ENCODE measurements around the gene RASSF8. TPM values are rescaled to one million over a fixed set of nuclear protein-coding genes. Genes with fewer than 3 reads are reported as not detected.
A peak's percentile ranks its signal among the peaks of the same experiment; 100 is the strongest.

RASSF8 gene
- total RNA-seq, 6 donors from 2014 or later: 23.0 to 78.5 (median 60.7) TPM

DNA sequence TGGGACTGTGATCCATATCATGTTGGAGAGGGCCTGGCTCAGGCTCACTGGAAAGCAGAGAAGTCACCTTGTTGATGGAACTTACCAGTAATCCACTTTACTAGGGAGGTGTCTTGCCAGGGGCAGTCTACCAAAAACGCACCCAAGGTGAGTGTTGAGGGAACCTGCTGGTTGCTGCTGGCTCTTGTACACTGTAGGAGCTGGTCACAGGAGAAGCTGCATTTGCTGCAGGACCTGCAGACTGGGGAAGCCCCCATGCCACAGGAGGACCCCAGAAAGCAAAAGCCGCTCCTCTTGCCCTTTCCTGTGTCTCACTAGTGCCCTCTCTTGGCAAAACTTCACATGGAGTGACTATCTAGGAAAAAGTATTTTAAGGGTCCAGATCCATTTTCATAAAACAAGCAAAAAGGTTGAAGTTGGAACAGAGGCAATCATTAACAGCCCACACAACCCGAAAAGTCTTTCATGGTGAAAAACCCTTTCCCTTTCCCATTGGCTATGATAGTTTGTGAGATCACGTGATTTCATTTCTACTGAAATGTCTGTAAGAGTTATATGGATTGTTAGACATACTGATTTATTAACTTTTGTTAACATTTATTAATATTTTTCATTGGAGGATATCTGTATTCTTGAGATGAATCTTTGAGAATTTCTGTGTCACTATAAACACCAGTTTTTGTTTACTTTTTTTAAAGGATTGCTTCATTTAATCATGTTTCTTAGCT is 59.2 kb downstream of the RASSF8 start:
- Histone ChIP-seq H3K9me3 (no peaks in the 10 kb centered on the region), H3K27me3 (no peaks in the 10 kb centered on the region), H3K4me3 (no peak overlapping the region), H3K27ac (peak overlapping the region in 2 of 4 donors; percentile 53 to 54), H3K36me3 (no peaks in the 10 kb centered on the region), H3K4me1 (peaks cover 0 to 13% (median 8%) of the 10 kb centered on the region in 4 donors)
- DNase-seq: peak in 1 of 2 donors; percentile 23
- 42 to 59% methylated on average over 4 of the region's 4 CpGs for WGBS, 2 donors
- ATAC-seq (ENCODE audit: low FRiP score in 2 of 2): peak in 1 of 2 donors; percentile 62
- TF ChIP-seq POLR2AphosphoS5 (IDR thresholded peaks at IDR 0.05) (no peak), POLR2A (IDR thresholded peaks at IDR 0.05) (no peak), EP300 (IDR thresholded peaks at IDR 0.05) (no peak)
- TF ChIP-seq, protein P1, sequence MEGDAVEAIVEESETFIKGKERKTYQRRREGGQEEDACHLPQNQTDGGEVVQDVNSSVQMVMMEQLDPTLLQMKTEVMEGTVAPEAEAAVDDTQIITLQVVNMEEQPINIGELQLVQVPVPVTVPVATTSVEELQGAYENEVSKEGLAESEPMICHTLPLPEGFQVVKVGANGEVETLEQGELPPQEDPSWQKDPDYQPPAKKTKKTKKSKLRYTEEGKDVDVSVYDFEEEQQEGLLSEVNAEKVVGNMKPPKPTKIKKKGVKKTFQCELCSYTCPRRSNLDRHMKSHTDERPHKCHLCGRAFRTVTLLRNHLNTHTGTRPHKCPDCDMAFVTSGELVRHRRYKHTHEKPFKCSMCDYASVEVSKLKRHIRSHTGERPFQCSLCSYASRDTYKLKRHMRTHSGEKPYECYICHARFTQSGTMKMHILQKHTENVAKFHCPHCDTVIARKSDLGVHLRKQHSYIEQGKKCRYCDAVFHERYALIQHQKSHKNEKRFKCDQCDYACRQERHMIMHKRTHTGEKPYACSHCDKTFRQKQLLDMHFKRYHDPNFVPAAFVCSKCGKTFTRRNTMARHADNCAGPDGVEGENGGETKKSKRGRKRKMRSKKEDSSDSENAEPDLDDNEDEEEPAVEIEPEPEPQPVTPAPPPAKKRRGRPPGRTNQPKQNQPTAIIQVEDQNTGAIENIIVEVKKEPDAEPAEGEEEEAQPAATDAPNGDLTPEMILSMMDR (IDR thresholded peaks at IDR 0.05): peak in 5 of 6 experiments; percentile 28 to 56 (median 43)

DNA sequence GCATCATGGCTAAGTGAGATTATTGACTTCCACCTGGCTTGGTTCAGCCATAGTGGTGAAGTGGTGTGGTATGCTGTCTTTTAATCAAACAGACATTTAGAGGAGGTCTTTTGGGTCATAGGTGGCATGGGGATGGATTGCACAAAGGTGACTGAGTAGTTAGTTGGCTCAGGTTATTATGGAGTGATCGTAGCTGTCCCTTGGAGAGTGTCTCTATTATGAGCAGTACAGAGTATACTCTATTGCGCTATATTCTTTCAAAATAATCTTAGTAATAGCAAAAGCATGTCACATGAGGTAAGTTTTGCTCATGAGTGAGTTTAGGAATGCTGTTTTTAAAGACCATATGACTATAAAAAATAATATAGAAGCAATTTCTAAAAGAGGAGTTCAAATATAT is 60.4 kb downstream of the RASSF8 start:
- ATAC-seq (ENCODE audit: low FRiP score in 2 of 2) (no peak), DNase-seq (no peak)
- Histone ChIP-seq H3K36me3 (no peaks in the 10 kb centered on the region), H3K4me1 (peaks cover 0 to 13% (median 8%) of the 10 kb centered on the region in 4 donors), H3K27ac (no peak overlapping the region), H3K4me3 (no peak overlapping the region), H3K27me3 (no peaks in the 10 kb centered on the region), H3K9me3 (no peaks in the 10 kb centered on the region)
- WGBS, 2 donors: 85 to 98% methylated on average over 2 of the region's 2 CpGs
- TF ChIP-seq EP300 (IDR thresholded peaks at IDR 0.05) (no peak), POLR2A (IDR thresholded peaks at IDR 0.05) (no peak), POLR2AphosphoS5 (IDR thresholded peaks at IDR 0.05) (no peak)
- TF ChIP-seq, protein P1 (IDR thresholded peaks at IDR 0.05): no peak

DNA sequence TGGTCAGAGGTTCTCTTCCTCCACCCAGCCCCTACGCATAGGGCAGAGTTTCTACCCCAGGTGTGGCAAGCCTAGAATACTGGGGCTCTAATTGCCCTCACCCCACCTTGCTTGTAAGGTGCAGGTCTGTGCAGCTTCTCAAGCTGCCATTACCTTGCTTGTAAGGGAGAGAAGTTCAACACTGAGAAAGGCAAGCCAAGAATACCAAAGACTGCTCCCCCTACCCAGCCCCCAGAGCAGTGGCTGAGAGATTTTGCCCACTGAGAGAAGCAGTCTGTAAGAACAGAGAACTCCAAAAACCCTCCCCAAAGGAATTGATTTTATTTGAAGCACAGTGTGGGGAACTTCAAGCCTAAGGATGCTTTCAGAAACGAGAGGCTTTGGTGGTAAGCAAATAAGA is 63.1 kb downstream of the RASSF8 start:
- Histone ChIP-seq H3K4me1 (peaks cover 0 to 11% (median 8%) of the 10 kb centered on the region in 4 donors), H3K27me3 (no peaks in the 10 kb centered on the region), H3K36me3 (no peaks in the 10 kb centered on the region), H3K9me3 (no peaks in the 10 kb centered on the region), H3K27ac (no peak overlapping the region), H3K4me3 (no peak overlapping the region)
- TF ChIP-seq POLR2AphosphoS5 (IDR thresholded peaks at IDR 0.05) (no peak), POLR2A (IDR thresholded peaks at IDR 0.05) (no peak)
- 79 to 83% methylated on average over 2 of the region's 2 CpGs for WGBS, 2 donors
- DNase-seq (no peak), ATAC-seq (ENCODE audit: low FRiP score in 2 of 2) (no peak)

DNA sequence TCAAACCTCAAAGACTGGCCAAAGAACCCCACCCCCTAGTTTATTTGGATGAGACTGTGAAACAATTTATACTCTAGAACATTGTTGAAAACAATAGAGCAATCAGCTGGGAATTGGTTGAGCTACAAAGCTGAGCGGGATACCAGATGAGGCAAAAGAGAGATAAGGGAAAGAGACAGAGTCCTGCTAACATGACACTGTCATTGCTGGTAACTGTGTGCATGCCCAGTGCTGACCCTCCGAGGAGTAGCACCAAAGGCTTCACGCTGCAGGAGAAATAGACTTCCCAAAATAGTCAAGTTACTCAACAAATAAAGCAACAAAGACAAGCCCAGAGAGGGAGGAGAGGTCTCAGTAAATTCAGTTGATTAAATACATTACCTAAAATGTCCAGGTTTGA is 63.6 kb downstream of the RASSF8 start:
- DNase-seq (no peak), ATAC-seq (ENCODE audit: low FRiP score in 2 of 2) (no peak)
- Histone ChIP-seq H3K27me3 (no peaks in the 10 kb centered on the region), H3K4me1 (peaks cover 0 to 10% (median 8%) of the 10 kb centered on the region in 4 donors), H3K27ac (no peak overlapping the region), H3K36me3 (no peaks in the 10 kb centered on the region), H3K4me3 (no peak overlapping the region), H3K9me3 (no peaks in the 10 kb centered on the region)
- TF ChIP-seq POLR2AphosphoS5 (IDR thresholded peaks at IDR 0.05) (no peak), EP300 (IDR thresholded peaks at IDR 0.05) (no peak), POLR2A (IDR thresholded peaks at IDR 0.05) (no peak)
- TF ChIP-seq, protein P1 (IDR thresholded peaks at IDR 0.05): no peak
- 85% methylated on average over 3 of the region's 3 CpGs for WGBS, 2 donors

DNA sequence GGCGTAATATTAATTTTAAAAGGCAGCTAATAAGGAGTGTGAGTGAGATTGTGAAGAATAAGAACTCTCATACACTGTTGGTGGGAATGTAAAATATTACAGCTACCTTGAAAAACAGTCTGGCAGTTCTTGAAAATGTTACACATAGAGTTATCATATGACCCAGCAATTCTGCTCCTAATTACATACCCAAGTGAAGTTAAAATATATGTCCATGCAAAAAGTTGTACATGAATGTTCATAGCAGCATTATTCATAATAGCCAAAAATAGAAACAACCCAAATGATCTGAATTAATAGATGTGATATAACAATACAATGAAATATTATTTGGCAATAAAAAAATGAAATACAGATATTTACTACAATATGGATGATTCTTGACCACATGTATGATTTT is 68.2 kb downstream of the RASSF8 start:
- Histone ChIP-seq H3K4me3 (no peak overlapping the region), H3K4me1 (peaks cover 3 to 12% (median 5%) of the 10 kb centered on the region in 4 donors), H3K9me3 (no peaks in the 10 kb centered on the region), H3K36me3 (no peaks in the 10 kb centered on the region), H3K27me3 (no peaks in the 10 kb centered on the region), H3K27ac (no peak overlapping the region)
- 88 to 95% methylated on average over 1 of the region's 1 CpG for WGBS, 2 donors
- ATAC-seq (ENCODE audit: low FRiP score in 2 of 2) (no peak), DNase-seq (no peak)
- TF ChIP-seq EP300 (IDR thresholded peaks at IDR 0.05) (no peak), POLR2A (IDR thresholded peaks at IDR 0.05) (no peak), POLR2AphosphoS5 (IDR thresholded peaks at IDR 0.05) (no peak)
- TF ChIP-seq, protein P1 (IDR thresholded peaks at IDR 0.05): no peak
